ENCODE measurements around the gene KCND3.

DNA sequence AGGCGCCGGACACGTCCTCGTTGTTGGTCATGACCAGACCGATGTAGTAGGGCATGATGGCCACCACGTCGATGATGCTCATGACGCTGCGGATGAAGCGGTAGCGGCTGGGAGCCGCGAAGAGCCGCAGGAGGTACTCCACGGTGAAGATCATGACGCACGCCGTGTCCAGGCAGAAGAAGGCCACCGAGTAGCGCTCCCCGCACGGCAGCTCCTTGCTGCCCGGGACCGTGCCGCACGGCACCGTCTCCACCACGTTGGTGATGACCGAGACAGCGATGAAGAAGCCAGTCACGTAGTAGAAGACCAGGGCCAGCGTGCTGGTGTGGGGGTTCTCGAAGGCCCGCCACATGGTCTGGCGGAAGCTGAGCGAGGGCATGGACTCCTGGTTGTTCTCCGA, 7.6 kb downstream of the KCND3 start:
- TF ChIP-seq, protein P1, sequence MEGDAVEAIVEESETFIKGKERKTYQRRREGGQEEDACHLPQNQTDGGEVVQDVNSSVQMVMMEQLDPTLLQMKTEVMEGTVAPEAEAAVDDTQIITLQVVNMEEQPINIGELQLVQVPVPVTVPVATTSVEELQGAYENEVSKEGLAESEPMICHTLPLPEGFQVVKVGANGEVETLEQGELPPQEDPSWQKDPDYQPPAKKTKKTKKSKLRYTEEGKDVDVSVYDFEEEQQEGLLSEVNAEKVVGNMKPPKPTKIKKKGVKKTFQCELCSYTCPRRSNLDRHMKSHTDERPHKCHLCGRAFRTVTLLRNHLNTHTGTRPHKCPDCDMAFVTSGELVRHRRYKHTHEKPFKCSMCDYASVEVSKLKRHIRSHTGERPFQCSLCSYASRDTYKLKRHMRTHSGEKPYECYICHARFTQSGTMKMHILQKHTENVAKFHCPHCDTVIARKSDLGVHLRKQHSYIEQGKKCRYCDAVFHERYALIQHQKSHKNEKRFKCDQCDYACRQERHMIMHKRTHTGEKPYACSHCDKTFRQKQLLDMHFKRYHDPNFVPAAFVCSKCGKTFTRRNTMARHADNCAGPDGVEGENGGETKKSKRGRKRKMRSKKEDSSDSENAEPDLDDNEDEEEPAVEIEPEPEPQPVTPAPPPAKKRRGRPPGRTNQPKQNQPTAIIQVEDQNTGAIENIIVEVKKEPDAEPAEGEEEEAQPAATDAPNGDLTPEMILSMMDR (IDR thresholded peaks at IDR 0.05; ENCODE audit: poor library complexity, severe bottlenecking): no peak
- TF ChIP-seq EZH2 (IDR thresholded peaks at IDR 0.05; ENCODE audit: borderline replicate concordance, insufficient read depth, low read length, poor library complexity, severe bottlenecking) (no peak), POLR2AphosphoS5 (IDR thresholded peaks at IDR 0.05) (no peak), EP300 (conservative IDR thresholded peaks at IDR 0.05; ENCODE audit: poor library complexity, severe bottlenecking) (no peak), SMC3 (conservative IDR thresholded peaks at IDR 0.05; ENCODE audit: poor library complexity) (no peak), RAD21 (conservative IDR thresholded peaks at IDR 0.05) (no peak), MXI1 (conservative IDR thresholded peaks at IDR 0.05; ENCODE audit: poor library complexity, severe bottlenecking) (no peak), TAF1 (IDR thresholded peaks at IDR 0.05; ENCODE audit: low read depth) (no peak)
- TF ChIP-seq, protein P2, sequence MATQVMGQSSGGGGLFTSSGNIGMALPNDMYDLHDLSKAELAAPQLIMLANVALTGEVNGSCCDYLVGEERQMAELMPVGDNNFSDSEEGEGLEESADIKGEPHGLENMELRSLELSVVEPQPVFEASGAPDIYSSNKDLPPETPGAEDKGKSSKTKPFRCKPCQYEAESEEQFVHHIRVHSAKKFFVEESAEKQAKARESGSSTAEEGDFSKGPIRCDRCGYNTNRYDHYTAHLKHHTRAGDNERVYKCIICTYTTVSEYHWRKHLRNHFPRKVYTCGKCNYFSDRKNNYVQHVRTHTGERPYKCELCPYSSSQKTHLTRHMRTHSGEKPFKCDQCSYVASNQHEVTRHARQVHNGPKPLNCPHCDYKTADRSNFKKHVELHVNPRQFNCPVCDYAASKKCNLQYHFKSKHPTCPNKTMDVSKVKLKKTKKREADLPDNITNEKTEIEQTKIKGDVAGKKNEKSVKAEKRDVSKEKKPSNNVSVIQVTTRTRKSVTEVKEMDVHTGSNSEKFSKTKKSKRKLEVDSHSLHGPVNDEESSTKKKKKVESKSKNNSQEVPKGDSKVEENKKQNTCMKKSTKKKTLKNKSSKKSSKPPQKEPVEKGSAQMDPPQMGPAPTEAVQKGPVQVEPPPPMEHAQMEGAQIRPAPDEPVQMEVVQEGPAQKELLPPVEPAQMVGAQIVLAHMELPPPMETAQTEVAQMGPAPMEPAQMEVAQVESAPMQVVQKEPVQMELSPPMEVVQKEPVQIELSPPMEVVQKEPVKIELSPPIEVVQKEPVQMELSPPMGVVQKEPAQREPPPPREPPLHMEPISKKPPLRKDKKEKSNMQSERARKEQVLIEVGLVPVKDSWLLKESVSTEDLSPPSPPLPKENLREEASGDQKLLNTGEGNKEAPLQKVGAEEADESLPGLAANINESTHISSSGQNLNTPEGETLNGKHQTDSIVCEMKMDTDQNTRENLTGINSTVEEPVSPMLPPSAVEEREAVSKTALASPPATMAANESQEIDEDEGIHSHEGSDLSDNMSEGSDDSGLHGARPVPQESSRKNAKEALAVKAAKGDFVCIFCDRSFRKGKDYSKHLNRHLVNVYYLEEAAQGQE (IDR thresholded peaks at IDR 0.05; ENCODE audit: borderline replicate concordance): no peak
